ENCODE results near the gene PGP.

PGP gene

DNA sequence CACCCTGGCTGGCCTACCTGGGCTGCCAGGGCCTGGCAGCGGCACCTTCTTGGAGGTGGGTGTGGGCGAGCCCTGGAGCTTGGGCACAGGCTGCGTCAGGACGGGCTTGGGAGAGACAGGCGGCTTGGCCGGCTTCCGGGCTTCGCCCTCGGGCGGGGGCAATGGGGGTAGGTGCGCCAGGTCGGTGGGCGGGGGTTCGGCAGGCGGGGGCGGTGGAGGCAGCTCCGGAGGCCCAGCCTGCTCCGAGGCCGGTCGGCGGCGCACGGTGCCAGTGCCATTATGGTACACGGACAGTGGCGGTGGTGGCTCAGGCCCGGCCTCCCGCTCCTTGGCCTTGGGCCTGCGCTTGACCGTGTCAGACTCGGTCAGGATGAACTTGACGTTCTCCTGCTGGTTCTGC is 35.1 kb downstream of the PGP start:
- no peak for DNase-seq

DNA sequence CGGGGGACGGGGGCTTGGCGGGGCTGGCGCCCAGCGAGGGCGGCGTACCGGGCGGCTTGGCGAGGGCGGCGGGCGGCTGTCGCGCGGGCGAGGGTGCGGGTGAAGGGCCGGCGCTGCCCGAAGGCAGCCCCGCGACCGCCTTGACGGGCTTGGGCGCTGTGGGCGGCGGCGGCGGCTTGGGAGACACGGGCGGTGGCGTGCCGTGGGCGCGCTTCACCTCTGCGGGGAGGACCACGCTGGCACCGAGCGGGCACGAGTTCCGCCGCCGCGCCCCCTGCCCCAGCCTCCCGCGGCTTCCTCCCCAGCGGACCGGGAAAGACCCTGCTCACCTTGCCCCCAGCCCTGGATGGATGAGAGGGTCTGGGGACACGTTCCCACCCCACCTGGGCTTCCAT is 35.5 kb downstream of the PGP start:
- no peak for DNase-seq

DNA sequence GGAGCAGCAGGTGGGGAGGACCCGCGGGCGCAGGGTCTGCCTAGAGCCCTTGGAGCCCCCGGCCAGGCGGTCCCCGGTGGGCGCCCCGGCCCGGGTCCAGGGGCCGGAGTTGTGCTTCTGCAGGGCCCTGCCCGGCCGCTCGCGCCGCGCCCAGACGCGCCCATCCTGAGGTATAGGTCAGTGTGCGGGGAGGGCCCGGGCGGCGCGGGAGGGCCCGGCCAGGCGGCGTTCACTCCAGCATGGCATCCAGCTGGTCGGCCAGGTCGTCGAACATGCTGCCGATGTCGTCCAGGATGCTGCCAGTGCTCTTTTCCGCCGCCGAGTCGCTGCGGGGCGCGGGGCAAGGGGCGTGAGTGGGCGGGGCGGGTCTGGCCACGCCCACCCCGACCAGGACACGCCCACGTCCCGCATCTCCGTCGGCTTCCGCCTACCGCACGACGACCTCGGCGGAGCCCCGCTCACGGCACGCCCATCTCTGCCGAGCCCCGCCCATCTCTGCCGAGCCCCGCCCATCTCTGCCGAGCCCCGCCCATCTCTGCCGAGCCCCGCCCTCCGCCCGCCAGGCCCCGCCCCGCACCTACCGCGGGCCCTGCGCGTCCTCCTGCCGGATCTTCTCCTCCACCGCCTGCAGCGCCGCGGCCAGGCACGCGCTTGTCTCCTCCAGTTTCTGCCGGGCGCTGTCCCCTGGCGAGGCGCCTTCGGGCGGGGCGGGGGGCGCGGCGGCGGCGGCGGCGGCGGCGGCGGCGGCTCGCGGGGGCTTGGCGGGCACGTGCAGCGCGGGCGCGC is 36.1 kb downstream of the PGP start:
- no peak for DNase-seq

DNA sequence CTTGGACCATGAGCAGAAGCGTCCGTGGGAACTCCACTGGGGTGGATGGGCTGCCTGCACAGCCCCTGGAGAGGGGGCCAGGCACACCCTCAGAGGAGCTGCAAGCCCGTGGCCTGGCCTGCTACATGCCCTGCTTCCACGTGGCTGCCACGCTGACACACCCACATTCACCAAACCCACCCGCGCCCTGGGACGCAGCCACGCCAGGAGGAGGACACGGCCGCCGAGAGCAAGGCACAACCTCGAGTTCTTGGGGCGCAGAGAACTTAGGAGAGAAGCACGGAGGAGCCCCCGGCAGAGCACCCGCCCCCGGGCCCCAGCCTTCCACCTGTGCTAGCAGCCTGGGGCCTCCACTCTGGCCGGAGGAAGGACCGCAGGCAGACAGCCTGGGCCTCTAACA is 37.1 kb downstream of the PGP start:
- DNase-seq, result no peak

DNA sequence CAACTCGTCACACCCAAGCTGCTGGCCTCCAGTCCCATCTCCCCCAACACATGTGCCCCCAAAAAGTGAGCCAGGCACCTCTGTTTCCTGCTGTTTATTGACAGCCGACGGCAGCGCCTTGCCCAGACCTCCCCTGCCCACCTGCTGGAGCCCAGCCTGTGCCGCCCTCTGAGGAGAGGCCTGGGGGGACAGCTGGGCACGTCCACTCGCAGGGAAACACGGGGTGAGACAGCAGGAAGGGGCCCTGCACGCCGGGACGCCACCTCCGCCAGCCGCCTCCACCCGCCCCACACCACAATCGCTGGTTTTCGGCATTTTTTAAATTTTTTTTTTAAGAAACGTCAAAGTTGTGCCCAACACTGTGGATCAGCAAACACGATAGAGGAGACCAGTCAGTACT is 37.5 kb downstream of the PGP start:
- DNase-seq, result no peak

DNA sequence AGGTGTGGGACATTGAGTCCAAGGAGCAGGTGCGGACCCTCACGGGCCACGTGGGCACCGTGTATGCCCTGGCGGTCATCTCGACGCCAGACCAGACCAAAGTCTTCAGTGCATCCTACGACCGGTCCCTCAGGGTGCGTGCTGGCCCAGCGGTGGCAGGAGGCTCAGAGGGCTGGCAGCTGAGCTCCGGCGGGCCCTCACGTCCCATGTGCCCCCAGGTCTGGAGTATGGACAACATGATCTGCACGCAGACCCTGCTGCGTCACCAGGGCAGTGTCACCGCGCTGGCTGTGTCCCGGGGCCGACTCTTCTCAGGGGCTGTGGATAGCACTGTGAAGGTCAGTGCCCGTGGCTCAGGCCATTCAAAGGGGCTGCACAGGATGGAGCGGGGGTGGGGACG is 38.6 kb downstream of the PGP start:
- no peak for DNase-seq

DNA sequence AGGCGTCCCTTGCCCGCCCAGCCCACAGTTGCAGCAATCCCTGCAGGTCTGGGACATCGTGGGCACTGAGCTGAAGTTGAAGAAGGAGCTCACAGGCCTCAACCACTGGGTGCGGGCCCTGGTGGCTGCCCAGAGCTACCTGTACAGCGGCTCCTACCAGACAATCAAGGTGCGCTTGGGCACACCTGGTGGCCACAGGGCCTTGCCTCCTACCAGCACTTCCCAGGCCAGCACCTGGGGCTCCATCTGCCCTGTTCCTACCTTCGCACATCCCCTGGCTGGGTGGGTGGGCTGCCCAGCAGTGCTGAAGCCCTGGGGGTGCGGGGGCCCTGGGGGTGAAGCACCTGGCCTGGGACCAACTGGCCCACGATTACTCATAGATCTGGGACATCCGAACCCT is 39.2 kb downstream of the PGP start:
- DNase-seq, result no peak

DNA sequence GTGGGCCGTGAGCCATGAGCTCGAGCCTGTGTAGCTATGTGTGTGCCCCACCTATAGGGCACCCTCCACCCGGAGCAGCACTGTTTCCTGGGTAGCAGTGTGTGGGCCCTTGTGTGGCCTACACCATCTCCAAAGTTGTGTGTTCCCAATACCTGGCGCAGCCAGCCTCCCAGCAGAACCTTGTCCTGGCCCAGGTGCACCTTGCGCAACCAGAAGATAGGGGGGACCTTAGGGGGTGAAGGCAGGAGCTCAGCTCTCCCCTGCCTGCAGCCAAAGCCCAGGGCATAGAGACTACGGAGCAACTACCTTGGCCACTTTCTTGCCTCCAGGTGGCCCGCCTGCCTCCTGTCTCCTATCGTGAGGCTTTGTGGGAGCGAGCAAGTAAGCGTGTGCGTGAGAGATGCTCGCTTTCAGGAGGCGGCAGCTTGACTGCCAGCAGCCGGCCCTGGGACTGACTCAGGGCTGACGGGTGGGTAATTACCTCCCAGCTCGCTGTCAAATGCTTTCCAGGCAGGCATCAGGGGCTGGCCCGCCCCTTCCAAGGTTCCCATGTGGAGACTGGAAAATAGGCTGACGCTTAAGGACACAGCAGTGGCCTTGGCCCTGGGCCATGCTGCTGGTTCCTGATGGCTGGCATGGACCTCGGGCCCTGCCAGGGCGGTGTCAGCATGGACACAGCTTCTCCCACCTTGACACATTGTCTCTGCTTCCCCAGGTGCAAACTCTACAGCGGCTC is 40.1 kb downstream of the PGP start:
- DNase-seq, result no peak

DNA sequence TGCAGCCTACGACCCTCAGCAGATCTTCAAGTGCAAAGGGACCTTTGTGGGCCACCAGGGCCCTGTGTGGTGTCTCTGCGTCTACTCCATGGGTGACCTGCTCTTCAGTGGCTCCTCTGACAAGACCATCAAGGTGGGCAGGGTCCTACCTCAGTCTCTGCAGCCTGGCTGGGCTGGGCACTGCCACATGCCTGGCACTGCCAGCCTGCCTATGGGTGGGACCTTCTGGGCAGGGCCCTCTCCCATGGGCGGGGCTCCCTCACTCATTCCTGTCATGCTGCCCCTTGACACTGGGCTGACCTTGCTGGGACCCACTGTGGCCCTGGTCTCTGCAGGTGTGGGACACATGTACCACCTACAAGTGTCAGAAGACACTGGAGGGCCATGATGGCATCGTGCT is 40.7 kb downstream of the PGP start:
- DNase-seq, result no peak

DNA sequence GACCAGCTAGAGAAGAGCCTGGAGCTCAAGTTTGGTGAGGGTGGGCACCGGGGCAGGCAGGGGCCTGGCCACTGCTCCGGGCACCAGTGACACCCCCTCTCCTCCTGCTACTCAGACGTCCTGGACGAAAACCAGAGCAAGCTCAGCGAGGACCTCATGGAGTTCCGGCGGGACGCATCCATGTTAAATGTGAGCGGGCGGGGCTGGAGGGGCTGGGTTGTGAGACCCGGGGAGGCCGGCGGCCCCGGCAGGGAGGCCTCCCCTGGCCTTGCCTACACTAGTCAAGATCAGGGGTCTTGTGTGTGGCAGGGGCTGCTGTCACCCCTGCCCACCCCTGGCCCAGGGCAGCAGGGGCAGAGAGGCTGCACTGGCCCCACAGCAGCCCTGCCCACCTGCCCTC is 41.3 kb downstream of the PGP start:
- DNase-seq, result no peak

DNA sequence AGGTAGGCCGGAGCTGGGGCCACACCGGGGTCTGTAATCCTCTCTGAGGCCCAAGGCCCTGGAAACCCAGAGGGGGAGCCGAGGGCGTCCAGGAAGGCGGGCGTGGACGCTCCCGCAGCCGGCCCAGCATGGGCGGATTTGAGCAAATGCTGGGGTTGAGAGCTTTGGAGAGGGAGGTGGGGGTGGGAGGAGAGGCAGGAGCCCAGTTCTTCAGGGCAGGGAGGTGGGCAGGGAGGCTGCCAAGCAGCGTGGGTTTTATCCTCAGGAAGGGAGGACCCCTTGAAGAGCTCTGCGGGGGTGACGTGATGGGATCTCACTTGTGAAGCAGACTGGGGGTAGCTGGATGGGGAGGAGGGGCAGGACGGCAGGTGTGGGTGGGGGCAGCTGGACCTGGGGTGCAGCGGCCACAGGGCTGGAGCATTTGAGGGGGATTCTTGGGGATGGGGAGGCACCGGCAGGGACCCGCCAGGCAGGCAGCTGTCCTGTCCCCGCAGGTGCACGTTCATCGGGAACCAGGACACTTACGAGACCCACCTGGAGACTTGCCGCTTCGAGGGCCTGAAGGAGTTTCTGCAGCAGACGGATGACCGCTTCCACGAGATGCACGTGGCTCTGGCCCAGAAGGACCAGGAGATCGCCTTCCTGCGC is 41.8 kb downstream of the PGP start:
- DNase-seq, result no peak

DNA sequence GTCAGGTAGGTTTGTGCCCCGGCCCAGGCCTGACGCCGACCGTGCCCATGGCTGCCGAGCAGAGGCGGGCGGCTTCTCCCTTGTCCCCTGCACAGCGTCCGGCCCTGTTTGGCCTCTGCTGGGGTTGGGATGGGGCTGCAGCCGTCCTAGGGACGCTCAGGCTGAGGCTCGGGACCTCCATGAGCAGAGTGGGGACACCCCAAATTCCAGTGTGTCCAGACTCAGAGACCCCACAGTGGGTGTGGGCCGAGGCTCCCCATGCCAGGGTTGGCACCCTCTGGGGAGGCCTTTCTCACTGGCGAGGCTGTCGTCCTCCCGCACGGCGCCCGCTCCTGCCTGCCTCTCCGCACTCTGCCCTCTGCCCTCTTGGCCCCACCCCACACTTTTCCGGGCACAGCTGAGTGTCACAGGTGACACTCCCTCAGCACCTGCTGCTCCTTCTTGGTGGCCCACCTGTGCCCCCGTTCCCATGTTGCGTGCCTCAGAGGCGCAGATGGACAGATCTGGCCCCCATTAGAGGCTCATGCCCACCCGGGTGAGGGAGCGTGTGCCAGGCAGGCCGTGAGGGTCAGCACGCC is 43.0 kb downstream of the PGP start:
- no peak for DNase-seq

DNA sequence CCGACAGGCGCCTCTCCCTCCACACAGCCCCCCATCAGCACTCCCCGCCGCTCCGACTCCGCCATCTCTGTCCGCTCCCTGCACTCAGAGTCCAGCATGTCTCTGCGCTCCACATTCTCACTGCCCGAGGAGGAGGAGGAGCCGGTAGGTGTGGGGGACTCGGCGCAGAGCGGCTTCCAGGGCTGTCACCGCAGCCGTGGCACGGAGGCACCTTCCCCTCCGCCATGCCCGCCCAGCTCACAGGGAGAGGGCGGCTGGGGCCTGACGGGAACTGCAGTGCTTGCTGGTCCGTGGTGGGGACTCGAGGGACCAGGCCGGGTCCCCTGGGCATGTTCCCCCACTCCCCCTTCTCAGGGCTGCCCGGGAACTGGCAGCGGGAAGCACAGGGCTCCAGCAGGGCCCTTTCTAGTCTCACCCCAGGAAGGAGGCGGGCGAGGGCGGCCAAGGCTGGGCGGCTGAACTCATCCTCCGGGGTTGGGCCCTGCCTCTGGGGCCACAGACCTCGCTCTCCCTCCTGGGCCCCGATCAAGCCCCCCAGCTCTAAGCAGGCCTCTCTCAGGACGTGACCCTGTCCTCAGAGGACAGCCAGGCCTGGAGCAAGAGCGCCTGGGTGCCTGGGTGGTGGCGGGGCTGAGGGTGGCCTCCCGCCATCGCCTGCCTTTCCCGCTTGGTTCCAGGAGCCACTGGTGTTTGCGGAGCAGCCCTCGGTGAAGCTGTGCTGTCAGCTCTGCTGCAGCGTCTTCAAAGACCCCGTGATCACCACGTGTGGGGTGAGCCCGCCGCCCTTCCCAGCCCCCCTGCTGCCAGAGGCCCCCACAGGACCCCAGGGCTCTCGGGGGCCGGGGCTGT is 43.8 kb downstream of the PGP start:
- DNase-seq, result no peak

DNA sequence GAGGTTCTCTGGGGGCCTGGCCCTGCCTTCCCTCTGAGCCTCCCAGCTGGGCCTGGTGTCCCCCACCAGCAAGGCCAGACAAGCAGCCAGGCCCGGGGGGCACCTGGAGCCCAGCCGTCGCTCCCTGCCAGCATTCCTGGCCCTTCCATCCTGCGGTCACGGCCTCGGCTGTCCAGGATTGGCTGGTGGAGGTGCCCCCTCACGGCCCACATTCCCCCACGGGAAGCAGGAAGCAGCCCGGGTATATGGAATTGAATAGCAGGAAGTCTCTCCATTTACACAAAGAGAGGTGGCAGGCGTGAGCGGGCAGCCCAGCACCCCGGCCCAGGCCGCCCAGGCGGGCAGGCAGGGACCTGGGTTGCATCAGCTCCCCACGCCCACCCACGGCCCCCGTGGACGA is 44.6 kb downstream of the PGP start:
- no peak for DNase-seq

DNA sequence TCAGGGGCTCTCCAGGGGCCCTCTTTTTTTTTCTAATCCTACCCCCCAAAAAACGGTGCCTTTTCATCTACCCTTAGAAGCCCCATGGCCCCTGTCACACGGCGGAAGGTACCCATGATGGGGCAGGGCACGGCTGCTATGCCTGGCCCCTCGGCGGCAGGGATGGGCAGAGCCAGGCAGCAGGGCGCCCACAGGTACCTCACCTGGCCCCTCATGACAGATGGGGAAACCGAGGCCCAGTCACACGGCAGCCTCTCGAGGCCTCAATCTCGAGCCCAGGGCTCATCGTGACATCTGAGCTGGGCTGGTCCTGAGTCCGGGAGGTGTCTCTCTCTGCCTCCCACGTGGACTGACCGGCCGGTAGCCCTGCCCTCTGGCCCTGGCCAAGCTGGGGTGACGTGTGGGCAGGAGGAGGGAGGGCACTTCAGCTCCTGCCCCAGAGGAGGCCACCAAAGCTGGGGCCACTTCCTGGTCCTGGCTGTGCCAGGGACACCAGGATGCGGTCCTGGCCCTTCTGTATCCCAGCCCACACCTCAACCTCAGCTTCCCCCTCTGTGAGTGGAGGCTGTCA is 47.5 kb downstream of the PGP start:
- DNase-seq, result no peak

DNA sequence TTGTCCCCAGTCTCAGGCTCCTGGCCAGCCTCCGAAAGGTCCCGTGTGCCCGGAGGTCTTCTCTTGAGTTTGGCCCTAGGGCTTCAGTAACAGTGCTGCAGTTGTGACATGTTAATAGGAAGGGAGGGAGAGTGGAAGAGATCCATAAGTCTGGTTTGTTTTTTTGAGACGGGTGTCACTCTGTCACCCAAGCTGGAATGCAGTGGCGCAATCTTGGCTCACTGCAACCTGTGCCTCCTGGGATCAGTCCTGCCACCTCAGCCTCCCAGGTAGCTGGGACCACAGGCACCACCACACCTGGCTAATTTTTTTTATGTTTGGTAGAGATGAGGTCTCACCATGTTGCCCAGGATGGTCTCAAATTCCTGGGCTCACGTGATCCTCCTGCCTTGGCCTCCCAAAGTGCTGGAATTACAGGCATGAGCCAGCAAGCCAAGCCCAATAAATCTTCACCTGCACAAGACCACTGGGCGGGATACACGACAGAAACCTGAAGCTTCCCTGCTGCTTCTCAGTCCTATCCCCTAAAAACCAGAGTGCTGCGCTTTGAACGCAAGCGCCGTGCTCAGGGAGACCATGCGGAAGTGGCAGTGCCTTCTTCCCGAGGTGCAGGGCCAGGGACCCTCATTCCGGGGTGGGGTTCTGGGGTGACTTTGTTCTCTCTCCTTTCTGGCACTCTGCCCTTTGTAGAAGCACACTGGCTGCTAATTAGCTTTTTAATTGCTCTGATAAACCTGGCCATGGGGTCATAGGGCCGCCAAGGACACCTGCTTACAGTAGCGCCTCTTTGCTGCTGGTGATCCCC is 48.2 kb downstream of the PGP start:
- DNase-seq, result no peak

DNA sequence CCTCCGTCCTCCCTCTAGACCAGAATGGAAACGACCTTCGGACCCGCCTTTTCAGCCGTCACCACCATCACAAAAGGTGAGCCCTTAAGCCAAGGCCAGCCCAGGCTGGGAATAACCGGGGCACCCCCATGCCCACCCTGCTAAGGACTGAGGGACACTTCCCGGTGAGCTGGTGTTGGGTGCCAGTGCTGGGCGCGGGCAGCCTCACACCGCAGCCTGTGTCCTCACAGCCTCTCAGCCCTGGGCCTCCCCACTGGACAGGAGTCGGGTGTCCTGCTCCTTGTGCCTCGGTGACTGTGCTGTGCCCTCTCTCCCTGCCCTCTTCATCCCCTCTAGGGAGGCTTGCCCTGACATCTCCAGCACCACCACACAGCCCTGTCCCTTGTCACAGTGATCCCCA is 48.8 kb downstream of the PGP start:
- DNase-seq, result no peak

DNA sequence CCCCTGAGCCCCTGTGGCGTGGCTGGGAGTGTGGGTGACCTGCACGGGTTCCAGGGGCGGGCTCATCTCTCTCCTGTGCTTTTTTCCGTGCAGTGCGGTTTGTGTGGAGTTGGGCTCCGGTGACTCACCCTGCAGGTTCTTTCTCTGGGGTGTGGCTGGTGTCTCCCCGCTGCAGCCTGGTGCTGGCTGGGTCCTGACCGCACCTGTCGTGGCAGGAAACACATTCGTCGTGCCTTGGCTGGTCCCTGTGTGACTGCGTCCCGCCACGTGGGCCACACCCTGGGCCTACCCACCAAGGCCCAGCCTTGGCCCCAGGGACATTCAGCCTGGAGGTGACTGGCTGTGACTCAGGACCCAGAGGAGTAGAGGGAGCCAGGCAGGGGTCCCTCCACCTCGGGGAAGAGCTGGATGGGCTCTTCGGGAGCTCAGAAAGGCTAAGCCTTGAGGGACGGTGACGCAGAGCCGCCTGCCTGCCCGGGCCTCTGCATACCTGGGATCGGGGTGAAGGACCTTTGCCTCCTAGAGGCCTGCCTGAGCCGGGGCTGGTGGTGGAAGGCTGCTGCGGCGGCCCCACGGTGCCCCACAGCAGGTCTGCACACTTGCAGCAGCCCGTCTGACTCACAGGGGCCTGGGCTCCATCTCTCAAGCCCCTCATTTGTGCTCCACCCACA is 51.3 kb downstream of the PGP start:
- DNase-seq, result no peak

DNA sequence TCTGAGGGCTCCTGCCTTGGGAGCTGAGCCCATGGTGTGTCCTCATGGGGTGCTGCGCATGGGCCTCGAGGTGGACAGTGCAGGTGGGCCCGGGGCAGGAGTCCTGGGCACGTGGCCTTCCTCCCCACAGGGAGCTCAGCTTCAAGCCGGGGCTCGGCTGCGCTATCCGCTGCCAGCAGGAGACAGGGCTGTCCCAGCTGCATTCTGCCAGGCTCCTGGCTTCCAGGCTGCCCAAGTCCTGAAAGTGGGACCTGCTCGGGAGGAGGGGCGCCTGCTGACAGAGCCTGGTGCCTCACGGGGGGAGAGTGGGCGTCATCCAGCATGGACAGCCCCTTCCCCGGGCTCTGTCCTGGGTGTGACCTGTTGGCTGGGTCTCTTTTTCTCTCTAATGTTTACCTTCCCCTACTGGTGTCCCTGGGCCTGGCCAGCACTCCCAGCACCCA is 51.9 kb downstream of the PGP start:
- no peak for DNase-seq

DNA sequence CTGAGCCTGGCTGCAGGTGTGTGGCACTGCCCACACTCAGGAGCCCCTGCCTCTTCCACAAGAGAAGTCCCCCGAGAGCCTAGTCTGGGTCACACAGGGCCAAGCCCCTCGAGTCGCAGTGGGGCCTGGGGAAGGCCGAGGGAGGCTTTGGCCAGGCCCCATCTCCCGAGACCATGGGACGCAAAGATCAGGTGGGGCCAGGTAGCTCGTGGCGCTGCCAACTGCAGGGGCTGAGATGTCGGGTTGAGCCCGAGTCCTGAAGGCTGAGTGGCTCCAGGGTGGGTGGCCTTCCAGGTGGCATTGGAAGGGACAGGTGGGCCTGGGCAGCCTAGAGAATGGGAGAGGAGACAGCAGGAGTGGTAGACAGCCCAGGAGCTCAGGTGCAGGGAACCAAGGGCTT is 52.7 kb downstream of the PGP start:
- no peak for DNase-seq
